GM23248 (cell line): ENCODE measurements around the gene PELI2.

ENCODE experiments used
- EZH2 ChIP-seq: fragments of 200-600 bp; sonication (generic); IDR thresholded peaks from 2 replicates; pipeline ENCODE4 v1.6.1; 2018; ENCODE audit warnings: antibody characterized with exemption, mild to moderate bottlenecking; ENCODE audit not compliant: insufficient read depth, poor library complexity, severe bottlenecking
- EZH2phosphoT487 ChIP-seq: fragments of 200-600 bp; sonication (generic); IDR thresholded peaks from 2 replicates; pipeline ENCODE4 v1.6.1; 2018; ENCODE audit warnings: antibody characterized with exemption, moderate library complexity, mild to moderate bottlenecking, low read depth; ENCODE audit not compliant: insufficient read depth

- no peak for TF ChIP-seq EZH2
- no peak for TF ChIP-seq EZH2phosphoT487
Observed at GRCh38 chr14:56087671-56088471, 30.3 kb upstream of the PELI2 start.
